Ascending aorta (tissue), 2 donors: ENCODE measurements around the gene CTNND2. TPM values are rescaled to one million over a fixed set of nuclear protein-coding genes. Genes with fewer than 3 reads are reported as not detected.

ENCODE experiments used
- DNase-seq, 2 donors: peaks; one replicate each; pipeline ENCODE4 v3.0.0-alpha.2; 2019; ENCODE audit warnings: low spot score in 2 of 2
- H3K27ac ChIP-seq, 2 donors: fragments of 200-600 bp; sonication (generic); one replicate each; pipeline ENCODE4 v1.5.1; 2016 to 2017; ENCODE audit warnings: mild to moderate bottlenecking in 1 of 2
- H3K27me3 ChIP-seq: fragments of 200-600 bp; sonication (generic); one replicate; pipeline ENCODE4 v1.5.1; 2017
- H3K36me3 ChIP-seq, 2 donors: fragments of 200-600 bp; sonication (generic); one replicate each; pipeline ENCODE4 v1.5.1; 2016
- H3K4me1 ChIP-seq, 2 donors: fragments of 200-600 bp; sonication (generic); one replicate each; pipeline ENCODE4 v1.5.1; 2016 to 2017; ENCODE audit warnings: mild to moderate bottlenecking in 1 of 2
- H3K4me3 ChIP-seq, 2 donors: fragments of 200-600 bp; sonication (generic); one replicate each; pipeline ENCODE4 v1.5.1; 2016 to 2017; ENCODE audit warnings: mild to moderate bottlenecking in 1 of 2
- H3K9me3 ChIP-seq, 2 donors: fragments of 200-600 bp; sonication (generic); one replicate each; pipeline ENCODE4 v1.5.1; 2016
- CTCF ChIP-seq, 3 experiments: fragments of 200-600 bp in 2 of 3; fragments of 450-650 bp in 1 of 3; sonication (generic) in 2 of 3; IDR thresholded peaks; one replicate each; pipeline ENCODE4 v1.5.1; 2016 to 2019; ENCODE audit warnings: antibody characterized with exemption in 3 of 3, mild to moderate bottlenecking in 1 of 3, moderate library complexity in 1 of 3
- intact Hi-C: fragments of 100-400 bp; cut with DNase I; formaldehyde crosslinking; loops from one replicate; pipeline ENCODE4 v1.15.1; 2023
- total RNA-seq: library from RNA; depleted of rRNA; stranded (reverse); fragments of >200 nt; gene quantifications from one replicate; pipeline ENCODE4 v1.1.0, GENCODE V29; 2016

The CTNND2 gene
- total RNA-seq, 1 donor from 2014 or later = 0.11 TPM

GRCh38 chr5:11148810-11149539 lies 755.3 kb downstream of the CTNND2 start:
- Histone ChIP-seq H3K9me3 (no peaks in the 10 kb centered on the region), H3K27ac (no peak overlapping the region), H3K4me1 (no peaks in the 10 kb centered on the region), H3K36me3 (no peaks in the 10 kb centered on the region), H3K4me3 (no peak overlapping the region), H3K27me3 (no peaks in the 10 kb centered on the region)
- DNase-seq = no peak
- intact Hi-C loops = no loop called here
- no peak for TF ChIP-seq CTCF (IDR thresholded peaks at IDR 0.05)

- Histone ChIP-seq H3K27ac (no peak overlapping the region), H3K4me1 (no peaks in the 10 kb centered on the region), H3K36me3 (no peaks in the 10 kb centered on the region), H3K4me3 (no peak overlapping the region), H3K27me3 (no peaks in the 10 kb centered on the region), H3K9me3 (no peaks in the 10 kb centered on the region)
- TF ChIP-seq CTCF (IDR thresholded peaks at IDR 0.05) = no peak
- intact Hi-C loops = no loop called here
- no peak for DNase-seq
These were observed 758.1 kb downstream of the CTNND2 start for GRCh38 chr5:11146171-11146570.

GRCh38 chr5:11143456-11144267 lies 760.6 kb downstream of the CTNND2 start:
- Histone ChIP-seq H3K27ac (no peak overlapping the region), H3K4me3 (no peak overlapping the region), H3K36me3 (no peaks in the 10 kb centered on the region), H3K4me1 (no peaks in the 10 kb centered on the region), H3K27me3 (no peaks in the 10 kb centered on the region), H3K9me3 (no peaks in the 10 kb centered on the region)
- intact Hi-C loops = no loop called here
- DNase-seq = no peak
- no peak for TF ChIP-seq CTCF (IDR thresholded peaks at IDR 0.05)

- H3K27me3 ChIP-seq = no peaks in the 10 kb centered on the region
- no peak for TF ChIP-seq CTCF (IDR thresholded peaks at IDR 0.05)
- no peaks in the 10 kb centered on the region for H3K4me1 ChIP-seq
- H3K36me3 ChIP-seq = no peaks in the 10 kb centered on the region
- H3K9me3 ChIP-seq = no peaks in the 10 kb centered on the region
- no peak for DNase-seq
- no peak overlapping the region for H3K4me3 ChIP-seq
- intact Hi-C loops = no loop called here
- H3K27ac ChIP-seq = no peak overlapping the region
These were observed 764.9 kb downstream of the CTNND2 start for GRCh38 chr5:11139217-11139865.

GRCh38 chr5:11130131-11130530 lies 774.1 kb downstream of the CTNND2 start:
- intact Hi-C loops = no loop called here
- DNase-seq = no peak
- Histone ChIP-seq H3K4me1 (no peaks in the 10 kb centered on the region), H3K36me3 (no peaks in the 10 kb centered on the region), H3K27ac (no peak overlapping the region), H3K9me3 (no peaks in the 10 kb centered on the region), H3K27me3 (no peaks in the 10 kb centered on the region), H3K4me3 (no peak overlapping the region)
- TF ChIP-seq CTCF (IDR thresholded peaks at IDR 0.05) = no peak
